GM21619 (cell line): Measurements from ENCODE around the gene MRS2.

ENCODE experiments used
- ATAC-seq: cut with Tn5 transposase; IDR thresholded peaks from one replicate; pipeline ENCODE4 v1.9.1; 2021; ENCODE audit not compliant: unreplicated experiment

MRS2 gene

DNA sequence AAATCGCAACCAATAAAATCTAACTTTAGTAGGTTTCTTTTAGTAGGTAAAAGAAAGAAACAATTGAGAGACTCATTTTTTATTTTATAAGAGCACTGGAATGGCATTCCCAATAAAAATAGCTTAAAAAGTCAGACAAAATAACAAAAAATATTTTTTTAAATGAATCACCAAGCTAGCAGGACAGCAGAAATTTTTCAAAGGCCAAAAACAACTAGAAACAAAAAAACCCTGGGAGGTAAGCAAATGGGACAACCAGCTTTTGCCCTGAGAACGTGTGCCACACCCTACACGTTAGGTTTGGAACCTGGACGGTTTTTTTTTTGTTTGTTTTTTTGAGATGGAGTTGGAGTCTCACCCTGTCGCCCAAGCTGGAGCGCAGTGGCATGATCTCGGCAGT is 67.1 kb downstream of the MRS2 start:
- no peak for ATAC-seq

DNA sequence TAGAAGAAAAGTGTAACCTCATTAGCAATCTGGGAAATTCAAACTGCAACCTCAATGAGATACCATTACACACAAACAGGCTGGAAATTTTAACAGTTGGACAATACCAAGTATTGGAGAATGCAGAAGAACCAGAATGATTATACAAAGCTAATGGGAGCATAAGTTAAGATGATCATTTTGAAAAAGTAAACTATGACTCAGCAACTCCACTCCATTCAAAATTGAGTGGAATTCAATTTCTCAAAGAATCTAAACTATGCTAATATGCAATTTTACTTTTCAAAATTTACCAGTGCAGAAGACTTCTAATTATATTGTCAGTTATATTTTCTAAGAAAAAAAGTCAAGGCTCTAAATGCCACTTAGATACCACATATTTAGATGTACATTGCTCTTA is 69.4 kb downstream of the MRS2 start:
- no peak for ATAC-seq
